Measurements from ENCODE around the gene C9orf78.
"Not testable (repeated sequence)": the region's sequence is repeated elsewhere in the genome, so short reads cannot be mapped to it uniquely, and the experiment has no call there.

C9orf78 gene

DNA sequence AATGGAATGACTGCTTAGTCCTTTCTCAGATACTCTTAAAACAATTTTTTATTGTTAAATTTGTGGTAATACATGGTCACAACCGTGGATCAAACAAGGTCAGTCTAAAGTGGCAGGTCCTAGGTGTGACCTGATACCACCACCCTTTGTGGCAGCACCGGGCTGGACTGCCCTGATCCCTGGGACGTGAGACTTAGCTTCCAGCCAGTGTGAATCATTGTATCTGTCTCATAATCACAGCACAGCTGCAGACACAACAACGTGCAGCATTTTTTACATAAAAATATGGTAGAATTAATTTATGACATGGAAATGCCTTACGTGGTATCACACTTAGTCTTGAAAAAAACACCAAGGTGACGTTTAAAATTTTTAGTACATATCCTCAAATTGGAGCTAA is 24.3 kb downstream of the C9orf78 start:
- DNase-seq (ENCODE audit: low read depth in 2 of 2), result no peak

DNA sequence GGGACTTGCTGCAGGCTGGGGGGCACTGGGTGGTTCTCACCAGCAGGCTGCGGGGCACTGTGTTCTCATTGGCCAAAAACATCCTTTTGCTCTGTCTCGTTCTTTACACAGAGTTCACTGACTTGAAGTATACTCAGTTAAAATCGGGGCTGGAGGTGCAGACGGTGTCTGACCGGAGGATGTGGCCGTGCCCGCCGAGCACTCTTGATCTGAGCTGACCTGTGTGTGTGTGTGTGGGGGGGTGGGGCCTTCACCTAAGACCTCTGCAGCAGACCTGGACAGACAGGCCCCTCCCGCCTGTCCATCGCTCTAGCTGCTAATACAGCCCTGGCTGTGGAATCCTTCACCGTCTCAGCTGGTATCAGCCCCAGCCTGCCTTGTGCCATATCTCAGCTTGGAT is 25.0 kb downstream of the C9orf78 start:
- no peak for DNase-seq (ENCODE audit: low read depth in 2 of 2)

DNA sequence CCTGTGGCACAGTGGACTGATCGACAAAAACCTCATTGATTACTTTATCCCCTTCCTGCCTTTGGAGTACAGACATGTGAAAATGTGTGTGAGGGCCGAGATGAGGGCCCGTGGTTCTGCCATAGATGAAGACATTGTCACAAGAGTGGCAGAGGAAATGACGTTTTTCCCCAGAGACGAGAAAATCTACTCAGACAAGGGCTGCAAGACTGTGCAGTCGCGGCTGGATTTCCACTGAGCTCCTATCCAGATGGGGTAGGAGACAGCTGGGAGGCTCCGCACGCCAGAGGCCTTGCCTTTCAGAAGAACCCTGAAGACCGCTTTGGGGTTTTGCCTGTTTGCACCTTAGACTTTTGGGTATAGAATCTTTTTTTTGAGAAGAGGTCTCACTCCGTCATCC is 25.7 kb downstream of the C9orf78 start:
- DNase-seq (ENCODE audit: low read depth in 2 of 2), result no peak

DNA sequence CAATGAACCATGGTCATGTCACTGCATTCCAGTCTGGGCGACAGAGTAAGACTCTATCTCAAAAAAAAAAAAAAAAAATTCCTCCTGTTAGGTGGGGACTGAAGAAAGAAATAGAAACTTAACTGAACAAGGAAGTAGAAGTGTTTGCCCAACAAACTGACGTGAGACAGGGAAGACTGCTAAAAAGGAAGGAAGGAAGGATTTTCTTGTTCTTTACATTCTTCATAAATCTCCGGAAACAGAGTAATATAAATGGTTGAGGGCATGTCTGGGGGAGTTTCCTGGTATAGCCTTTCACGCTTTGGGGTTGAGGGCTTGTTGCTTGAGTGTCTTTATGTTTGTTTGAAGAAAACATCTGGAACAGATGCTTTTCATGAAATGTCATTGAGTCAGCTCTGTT is 29.0 kb downstream of the C9orf78 start:
- no peak for DNase-seq (ENCODE audit: low read depth in 2 of 2)

DNA sequence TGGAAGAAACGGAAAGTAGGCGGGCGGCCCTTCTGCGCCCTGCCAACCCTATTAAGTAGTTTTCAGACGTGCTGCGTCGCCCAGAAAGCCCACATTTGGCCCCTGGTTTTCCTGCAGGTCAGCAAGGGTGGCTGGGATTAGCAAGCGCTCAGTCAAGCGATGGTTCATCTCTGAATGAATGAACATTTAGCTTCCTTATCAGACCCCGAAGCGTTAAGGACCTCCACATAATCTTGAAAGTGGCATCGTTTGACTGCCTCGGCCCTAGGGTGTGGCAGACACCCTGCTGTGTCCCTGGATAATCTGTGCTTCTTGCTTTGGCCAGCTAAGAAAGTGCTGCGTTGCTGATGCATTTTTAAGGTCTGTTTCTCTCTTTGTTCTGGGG is 31.4 kb downstream of the C9orf78 start:
- DNase-seq (ENCODE audit: low read depth in 2 of 2), result no peak

DNA sequence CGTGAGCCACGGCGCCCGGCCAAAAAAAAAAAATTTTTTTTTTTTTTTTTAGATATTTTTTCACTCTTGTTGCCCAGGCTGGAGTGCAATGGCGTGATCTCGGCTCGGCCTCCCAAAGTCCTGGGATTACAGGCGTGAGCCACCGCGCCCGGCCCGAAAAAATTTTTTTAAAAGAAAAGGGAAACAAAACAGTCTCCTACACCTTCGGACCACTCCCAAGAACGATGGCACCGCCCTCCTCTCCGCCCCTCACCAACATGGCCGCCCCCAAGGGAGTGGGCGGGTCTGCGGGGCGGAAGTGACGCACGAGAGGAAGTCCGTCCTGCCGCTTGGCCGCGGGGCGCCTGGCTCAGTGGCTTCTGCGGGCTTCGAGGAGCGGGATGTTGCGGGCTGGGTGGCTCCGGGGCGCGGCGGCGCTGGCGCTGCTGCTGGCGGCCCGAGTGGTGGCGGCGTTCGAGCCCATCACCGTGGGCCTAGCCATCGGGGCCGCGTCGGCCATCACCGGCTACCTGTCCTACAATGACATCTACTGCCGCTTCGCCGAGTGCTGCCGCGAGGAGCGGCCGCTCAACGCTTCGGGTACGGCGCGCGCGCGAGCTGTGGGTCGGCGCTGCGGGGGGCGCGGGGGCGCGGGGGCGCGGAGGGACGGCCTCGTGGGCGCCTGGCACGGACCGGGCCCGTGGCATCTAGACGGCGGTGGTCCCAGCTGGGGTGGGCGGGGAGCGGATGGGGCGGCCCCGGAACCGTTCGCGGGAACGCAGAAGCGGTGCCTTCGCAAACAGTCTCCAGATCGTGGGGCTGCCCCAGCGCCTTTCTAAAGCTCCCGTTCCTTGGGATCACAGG is 32.0 kb downstream of the C9orf78 start, which contains the start of gene TOR1B:
Gene TOR1B (plus strand): TSS at position 352 of the 843 bp plus-strand sequence. CDS start 29 bp downstream, at position 381.
- peak; percentile 88 to 90 for DNase-seq (ENCODE audit: low read depth in 2 of 2)

DNA sequence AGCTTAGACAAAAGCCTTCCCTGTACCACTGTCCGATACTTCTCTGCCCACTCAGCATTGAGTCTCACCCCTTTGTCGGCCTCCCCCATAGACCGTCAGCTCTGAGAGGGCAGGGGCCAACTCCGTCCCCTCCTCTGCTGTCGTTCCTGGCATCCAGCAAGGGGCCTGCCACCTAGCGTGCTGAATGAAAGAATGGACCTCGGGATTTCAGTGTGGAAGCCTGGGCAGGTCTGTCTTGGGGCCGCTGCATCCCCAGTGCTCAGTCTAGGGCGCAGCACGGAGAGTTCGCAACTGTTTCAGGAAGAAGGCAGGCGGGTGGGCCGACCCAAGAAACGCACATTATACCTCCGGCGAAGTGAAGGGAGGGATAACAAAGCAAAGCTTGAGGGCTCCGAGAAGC is 33.6 kb downstream of the C9orf78 start:
- DNase-seq (ENCODE audit: low read depth in 2 of 2), result no peak

DNA sequence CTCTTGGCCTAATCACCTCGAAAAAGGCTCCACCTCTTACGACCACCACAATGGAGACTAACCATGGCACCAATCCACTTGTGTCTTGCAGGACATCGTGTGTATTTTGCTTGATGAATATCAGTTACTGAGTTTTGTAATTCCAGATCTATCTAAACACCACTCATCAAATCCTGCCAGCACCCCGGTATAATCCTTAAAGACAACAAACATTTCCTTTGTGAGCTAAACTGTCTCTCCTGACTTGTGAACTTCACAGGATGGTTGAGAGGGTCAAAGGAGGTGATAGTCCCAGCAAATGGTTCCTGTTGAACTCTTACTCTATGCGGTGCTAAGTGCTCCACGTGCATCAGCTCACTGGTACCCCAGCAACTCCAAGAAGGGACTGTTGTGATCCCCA is 36.1 kb downstream of the C9orf78 start:
- DNase-seq (ENCODE audit: low read depth in 2 of 2), result no peak

DNA sequence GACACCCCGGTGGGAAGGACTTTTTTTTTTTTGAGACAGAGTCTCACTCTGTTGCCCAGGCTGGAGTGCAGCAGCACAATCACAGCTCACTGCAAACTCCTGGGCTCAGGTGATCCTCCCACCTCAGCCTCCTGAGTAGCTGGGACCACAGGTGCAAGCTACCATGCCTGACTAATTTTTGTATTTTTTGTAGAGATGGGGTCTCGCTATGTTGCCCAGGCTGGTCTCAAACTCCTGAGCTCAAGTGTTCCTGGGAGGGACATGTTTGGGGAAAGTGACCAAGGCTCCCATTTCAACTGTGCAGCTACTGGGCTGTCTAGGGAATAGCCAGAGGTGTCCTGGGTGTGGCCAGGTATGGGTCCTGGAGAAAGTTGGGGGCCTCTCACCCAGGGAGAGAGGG is 39.0 kb downstream of the C9orf78 start:
- not testable (repeated sequence) for DNase-seq (ENCODE audit: low read depth in 2 of 2)

DNA sequence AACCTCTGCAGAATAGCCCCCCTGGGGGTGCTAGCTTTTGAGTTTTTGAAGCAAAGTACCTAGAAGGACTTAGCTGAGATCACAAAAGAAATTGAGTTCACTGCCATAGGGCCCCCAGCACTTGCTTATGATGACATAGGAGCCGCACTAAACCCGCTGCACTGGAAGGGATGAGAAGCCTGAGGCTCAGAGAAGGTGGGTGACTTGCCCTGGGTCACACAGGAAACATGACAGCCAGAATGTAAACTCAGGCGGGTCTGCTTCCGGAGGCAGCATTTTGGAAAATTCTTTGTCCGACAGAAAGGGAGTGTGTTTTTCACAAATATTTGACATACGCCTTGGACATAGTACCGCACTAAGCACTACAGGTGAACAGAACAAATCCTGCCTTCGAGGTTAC is 40.5 kb downstream of the C9orf78 start:
- no peak for DNase-seq (ENCODE audit: low read depth in 2 of 2)

DNA sequence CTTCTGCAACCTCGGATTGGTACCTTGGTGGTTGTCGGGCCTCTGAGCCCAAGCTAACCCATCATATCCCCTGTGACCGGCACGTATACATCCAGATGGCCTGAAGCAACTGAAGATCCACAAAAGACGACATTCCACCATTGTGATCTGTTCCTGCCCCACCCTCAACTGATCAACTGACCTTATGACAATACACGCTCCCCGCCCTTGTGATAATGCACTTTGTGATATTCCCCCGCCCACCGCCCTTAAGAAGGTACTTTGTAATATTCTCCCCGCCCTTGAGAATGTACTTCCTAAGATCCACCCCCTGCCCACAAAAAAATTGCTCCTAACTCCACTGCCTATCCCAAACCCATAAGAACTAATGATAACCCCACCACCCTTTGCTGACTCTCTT is 48.6 kb downstream of the C9orf78 start:
- DNase-seq (ENCODE audit: low read depth in 2 of 2), result no peak

DNA sequence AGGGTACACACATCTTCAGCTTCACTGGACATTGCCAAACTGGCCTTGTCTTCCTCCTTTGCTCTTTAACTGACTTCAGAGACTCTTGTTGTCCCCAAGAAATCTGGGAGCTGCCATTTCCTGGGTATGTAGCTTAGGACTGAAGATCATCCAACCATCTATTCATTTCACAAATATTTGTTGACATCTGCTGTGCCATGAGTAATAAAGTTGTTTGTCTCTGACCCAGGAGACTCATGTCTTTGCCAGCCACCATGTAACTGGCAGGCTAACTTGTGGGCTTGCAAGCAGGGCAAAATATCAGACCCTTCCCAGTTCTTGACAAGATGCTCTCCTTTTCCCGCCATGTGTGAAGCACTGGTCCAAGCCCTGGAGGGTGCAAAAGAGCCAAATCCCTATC is 49.2 kb downstream of the C9orf78 start:
- no peak for DNase-seq (ENCODE audit: low read depth in 2 of 2)

DNA sequence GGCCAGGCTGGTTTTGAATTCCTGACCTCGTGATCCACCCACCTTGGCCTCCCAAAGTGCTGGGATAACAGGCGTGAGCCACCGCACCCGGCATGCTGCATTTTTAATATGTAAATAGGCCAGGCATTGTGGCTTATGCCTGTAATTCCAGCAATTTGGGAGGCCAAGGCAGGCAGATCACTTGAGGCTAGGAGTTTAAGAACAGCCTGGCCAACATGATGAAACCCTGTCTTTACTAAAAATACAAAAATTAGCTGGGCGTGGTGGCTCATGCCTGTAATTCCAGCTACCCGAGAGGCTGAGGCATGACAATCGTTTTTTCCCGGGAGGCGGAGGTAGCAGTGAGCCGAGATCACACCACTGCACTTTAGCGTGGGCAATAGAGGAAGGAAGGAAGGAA is 50.1 kb downstream of the C9orf78 start:
- DNase-seq (ENCODE audit: low read depth in 2 of 2), result not testable (repeated sequence)

DNA sequence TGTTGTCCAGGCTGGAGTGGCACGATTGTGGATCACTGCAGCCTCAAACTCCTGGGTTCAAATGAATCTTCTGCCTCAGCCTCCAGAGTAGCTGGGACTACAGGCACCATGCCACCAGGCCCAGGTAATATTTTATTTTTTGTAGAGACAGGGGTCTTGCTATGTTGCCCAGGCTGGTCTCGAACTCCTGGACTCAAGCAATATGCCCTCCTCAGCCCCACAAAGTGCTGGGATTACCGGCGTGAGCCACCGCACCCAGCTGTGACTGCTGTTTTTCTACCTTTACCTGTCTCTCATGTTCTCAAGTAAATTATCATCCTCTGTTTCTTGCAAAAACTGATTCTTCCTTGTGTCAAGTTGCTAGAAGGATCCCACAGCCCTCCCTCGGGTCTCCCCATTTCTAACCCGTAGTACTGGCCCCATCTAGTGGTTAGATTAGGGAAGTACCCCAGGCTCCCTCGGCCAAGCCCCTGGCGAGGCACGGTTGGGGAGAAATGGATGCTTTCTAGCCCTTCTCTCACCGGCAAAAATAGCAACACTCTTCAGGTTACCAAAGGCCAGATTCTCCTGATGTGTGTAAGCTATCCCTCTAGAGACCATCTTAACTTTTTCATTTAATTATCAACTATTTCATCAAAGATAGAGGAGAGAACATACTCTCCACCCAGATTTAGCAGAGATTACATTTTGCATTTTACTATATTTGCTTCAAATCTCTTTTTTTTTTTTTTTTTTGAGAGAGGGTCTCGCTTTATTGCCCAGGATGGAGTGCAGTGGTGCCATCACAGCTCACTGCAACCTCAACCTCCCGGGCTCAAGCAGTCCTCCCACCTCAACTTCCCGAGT is 51.3 kb downstream of the C9orf78 start:
- DNase-seq (ENCODE audit: low read depth in 2 of 2), result peak; percentile 46 to 55

DNA sequence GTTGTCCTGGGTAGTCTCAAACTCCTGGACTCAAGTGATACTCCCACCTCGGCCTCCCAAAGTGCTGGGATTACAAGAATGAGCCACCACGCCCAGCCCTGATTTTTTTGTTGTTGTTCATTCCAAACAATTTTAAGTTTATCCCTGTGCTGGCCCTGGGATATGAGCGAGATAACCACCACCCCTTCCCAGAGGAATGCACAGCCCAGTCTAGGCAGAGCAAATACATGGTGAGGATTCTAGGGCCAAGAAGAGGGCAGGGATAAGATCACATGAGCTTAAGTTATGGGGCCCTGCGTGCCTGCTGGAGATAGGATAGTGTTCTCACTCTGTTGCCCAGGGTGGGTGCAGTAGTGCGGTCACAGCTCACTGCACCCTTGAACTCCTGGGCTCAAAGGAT is 53.1 kb downstream of the C9orf78 start:
- DNase-seq (ENCODE audit: low read depth in 2 of 2), result no peak

DNA sequence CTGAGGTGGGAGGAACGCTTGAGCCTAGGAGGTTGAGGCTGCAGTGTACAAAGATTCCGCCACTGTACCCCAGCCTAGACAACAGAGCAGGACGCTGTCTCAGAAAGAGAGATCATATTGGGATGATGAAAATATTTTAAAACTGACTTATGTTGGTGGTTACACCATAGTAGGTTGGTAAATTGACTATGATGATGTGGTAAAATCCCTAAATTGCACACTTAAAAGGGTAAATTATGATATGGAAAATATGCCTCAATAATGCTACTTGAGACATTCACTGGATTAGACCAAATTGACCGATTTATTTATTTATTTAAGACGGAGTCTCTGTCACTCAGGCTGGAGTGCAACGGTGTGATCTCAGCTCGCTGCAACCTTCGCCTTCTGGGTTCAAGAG is 53.9 kb downstream of the C9orf78 start:
- no peak for DNase-seq (ENCODE audit: low read depth in 2 of 2)

DNA sequence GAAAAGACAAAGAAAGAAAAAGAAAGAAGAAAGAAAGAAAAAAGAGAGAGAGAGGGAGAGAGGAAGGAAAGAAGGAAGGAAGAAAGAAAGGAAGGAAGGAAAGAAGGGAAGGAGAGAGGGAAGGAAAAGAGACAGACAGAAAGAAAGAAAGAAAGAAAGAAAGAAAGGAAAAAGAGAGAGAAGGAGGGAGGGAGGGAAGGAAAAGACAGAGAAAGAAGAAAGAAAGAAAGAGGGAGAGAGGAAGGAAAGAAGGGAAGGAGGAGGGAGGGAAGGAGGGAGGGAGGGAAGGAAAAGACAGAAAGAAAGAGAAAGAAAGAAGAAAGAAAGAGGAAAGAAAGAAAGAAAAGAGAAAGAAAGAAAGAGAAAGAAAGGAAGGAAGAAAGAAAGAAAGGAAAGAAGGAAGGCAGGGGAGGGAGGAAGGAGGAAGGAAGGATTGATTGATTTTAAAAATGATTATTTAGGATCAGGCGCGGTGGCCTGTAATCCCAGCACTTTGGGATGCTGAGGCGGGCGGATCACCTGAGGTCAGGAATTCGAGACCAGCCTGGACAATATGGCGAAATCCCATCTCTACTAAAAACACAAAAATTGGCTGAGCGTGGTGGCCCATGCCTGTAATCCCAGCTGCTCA is 55.4 kb downstream of the C9orf78 start:
- no peak for DNase-seq (ENCODE audit: low read depth in 2 of 2)

DNA sequence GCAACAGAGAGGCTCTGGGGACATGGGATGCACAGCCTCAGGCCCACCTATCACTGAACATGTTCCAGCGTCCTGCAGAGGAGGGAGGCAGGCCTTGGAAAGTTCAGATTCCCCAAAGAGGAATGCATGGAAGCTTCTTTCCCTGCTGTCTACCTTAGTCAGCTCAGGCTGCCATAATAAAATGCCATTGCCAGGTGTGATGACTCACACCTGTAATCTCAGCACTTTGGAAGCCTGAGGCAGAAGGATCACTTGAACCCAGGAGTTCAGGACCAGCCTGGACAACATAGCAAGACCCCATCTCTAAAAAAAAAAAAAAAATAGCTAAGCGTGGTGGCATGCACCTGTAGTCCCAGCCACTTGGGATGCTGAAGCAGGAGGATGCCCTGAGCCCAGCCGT is 56.6 kb downstream of the C9orf78 start:
- DNase-seq (ENCODE audit: low read depth in 2 of 2), result no peak

DNA sequence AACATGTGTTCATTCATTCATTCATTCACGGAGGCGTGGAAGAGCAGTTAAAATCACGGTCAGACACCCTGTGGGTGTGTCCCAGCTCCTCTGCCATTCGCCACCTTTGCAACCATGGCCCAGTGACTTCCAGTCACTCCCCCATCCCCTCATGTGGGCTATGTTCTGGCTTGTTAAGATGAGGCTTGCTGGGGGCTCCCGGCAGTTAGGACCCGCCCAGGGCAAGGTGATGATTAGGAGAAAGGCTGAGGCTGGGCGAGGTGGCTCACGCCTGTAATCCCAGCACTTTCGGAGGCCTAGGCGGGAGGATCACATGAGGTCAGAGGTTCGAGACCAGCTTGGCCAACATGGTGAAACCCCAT is 57.3 kb downstream of the C9orf78 start:
- no peak for DNase-seq (ENCODE audit: low read depth in 2 of 2)

All from stimulated activated CD8-positive, alpha-beta memory T cell treated with anti-CD3 and anti-CD28 coated beads, Interleukin-15, amount 100 ng/mL, for 48 hours (primary cell).